ENCODE data around the gene ZNF740.
"Not testable (repeated sequence)": the region's sequence is repeated elsewhere in the genome, so short reads cannot be mapped to it uniquely, and the experiment has no call there.

Gene ZNF740

GRCh38 chr12:53173085-53173715 lies 7.3 kb upstream of the ZNF740 start:
- no peak for DNase-seq

- no peak for DNase-seq
Observed at GRCh38 chr12:53174881-53175491, 5.5 kb upstream of the ZNF740 start.

GRCh38 chr12:53176750-53177149 lies 3.8 kb upstream of the ZNF740 start:
- DNase-seq: no peak

GRCh38 chr12:53177447-53177846 lies 3.1 kb upstream of the ZNF740 start:
- DNase-seq: not testable (repeated sequence)

GRCh38 chr12:53178803-53179202 lies 1.7 kb upstream of the ZNF740 start:
- DNase-seq: not testable (repeated sequence)

GRCh38 chr12:53179687-53180219 lies 769 bp upstream of the ZNF740 start:
- peak; percentile 27 for DNase-seq

GRCh38 chr12:53180931-53181645 lies 566 bp downstream of the ZNF740 start:
- DNase-seq: peak; percentile 28

- no peak for DNase-seq
Observed at GRCh38 chr12:53181935-53182334, 1.4 kb downstream of the ZNF740 start.

GRCh38 chr12:53182903-53183302 lies 2.4 kb downstream of the ZNF740 start:
- DNase-seq: no peak

- DNase-seq: no peak
Observed at GRCh38 chr12:53184828-53185227, 4.3 kb downstream of the ZNF740 start.

GRCh38 chr12:53185582-53186153 lies 5.1 kb downstream of the ZNF740 start:
- DNase-seq: no peak

GRCh38 chr12:53186745-53187144 lies 6.2 kb downstream of the ZNF740 start:
- no peak for DNase-seq

- no peak for DNase-seq
Observed at GRCh38 chr12:53187145-53187899, 6.8 kb downstream of the ZNF740 start.

- peak; percentile 11 for DNase-seq
Observed at GRCh38 chr12:53190108-53190729, 9.7 kb downstream of the ZNF740 start.

- DNase-seq: no peak
Observed at GRCh38 chr12:53191096-53191884, 10.8 kb downstream of the ZNF740 start.

- DNase-seq: no peak
Observed at GRCh38 chr12:53191885-53192530, 11.5 kb downstream of the ZNF740 start.

- DNase-seq: no peak
Observed at GRCh38 chr12:53192531-53193021, 12.1 kb downstream of the ZNF740 start.

- no peak for DNase-seq
Observed at GRCh38 chr12:53193040-53193439, 12.5 kb downstream of the ZNF740 start.

- DNase-seq: no peak
Observed at GRCh38 chr12:53193985-53194716, 13.6 kb downstream of the ZNF740 start.

- no peak for DNase-seq
Observed at GRCh38 chr12:53194973-53195372, 14.5 kb downstream of the ZNF740 start.
